Testis (tissue), 3 donors: ENCODE measurements around the gene CD74. TPM values are rescaled to one million over a fixed set of nuclear protein-coding genes. Genes with fewer than 3 reads are reported as not detected.
A peak's percentile ranks its signal among the peaks of the same experiment; 100 is the strongest.

Source experiments
- DNase-seq: peaks from one replicate; pipeline ENCODE4 v3.0.0-alpha.2; 2019
- H3K27ac ChIP-seq, 2 donors: fragments of 200-600 bp; sonication (generic); one replicate each; pipeline ENCODE4 v1.5.1; 2019
- H3K27me3 ChIP-seq: fragments of 200-600 bp; sonication (generic); one replicate; pipeline ENCODE4 v1.5.1; 2019
- H3K36me3 ChIP-seq: fragments of 200-600 bp; sonication (generic); one replicate; pipeline ENCODE4 v1.5.1; 2017; ENCODE audit warnings: low read depth; ENCODE audit errors: missing control alignments
- H3K4me1 ChIP-seq: fragments of 200-600 bp; sonication (generic); one replicate; pipeline ENCODE4 v1.5.1; 2019
- H3K4me3 ChIP-seq, 2 donors: fragments of 200-600 bp; sonication (generic); one replicate each; pipeline ENCODE4 v1.5.1; 2017 to 2019
- H3K9me3 ChIP-seq: fragments of 200-600 bp; sonication (generic); one replicate; pipeline ENCODE4 v1.5.1; 2017
- CTCF ChIP-seq, 3 experiments: fragments of 450-650 bp in 2 of 3; fragments of 200-600 bp in 1 of 3; sonication (generic) in 1 of 3; IDR thresholded peaks; one replicate each; pipeline ENCODE4 v1.5.1; 2016 to 2019; ENCODE audit warnings: antibody characterized with exemption in 3 of 3, mild to moderate bottlenecking in 2 of 3, moderate library complexity in 1 of 3
- POLR2A ChIP-seq: fragments of 450-650 bp; IDR thresholded peaks from one replicate; pipeline ENCODE4 v1.6.1; 2017; ENCODE audit warnings: antibody characterized with exemption, mild to moderate bottlenecking, moderate library complexity
- WGBS, 2 donors: methylation state at CpG; one replicate each; pipeline ENCODE4 v1.1.5; 2018; 5-methylcytosine and 5-hydroxymethylcytosine counted together
- intact Hi-C: fragments of 100-400 bp; cut with DNase I; formaldehyde crosslinking; loops from one replicate; pipeline ENCODE4 v1.15.1; 2023; ENCODE audit warnings: low total_unique reads
- polyA plus RNA-seq: library from polyadenylated mRNA; stranded (reverse); fragments of 350-450 nt; fragmentation: Illumina TruSeq; extraction: RNeasy Lipid Tissue Mini Kit (QIAGEN cat#74804); gene quantifications from one replicate; pipeline ENCODE4 v1.2.3, GENCODE V29; 2014; ENCODE audit warnings: low read depth, low replicate concordance; ENCODE audit not compliant: insufficient read depth
- total RNA-seq, 2 donors: library from RNA; depleted of rRNA; stranded (reverse); fragments of >200 nt; gene quantifications; one replicate each; pipeline ENCODE4 v1.2.3, GENCODE V29; 2016

The CD74 gene
- total and polyA plus RNA-seq, 3 donors from 2014 or later = 137 to 1,318 (median 223) TPM

- Histone ChIP-seq H3K27me3 (no peaks in the 10 kb centered on the region), H3K4me3 (no peak overlapping the region), H3K36me3 (no peaks in the 10 kb centered on the region), H3K27ac (no peak overlapping the region), H3K4me1 (no peaks in the 10 kb centered on the region), H3K9me3 (no peaks in the 10 kb centered on the region)
- intact Hi-C loops = no loop called here
- no peak for DNase-seq
- 91 to 94% methylated on average over 13 of the region's 13 CpGs for WGBS, 2 donors
- TF ChIP-seq POLR2A = no peak
- TF ChIP-seq CTCF (IDR thresholded peaks at IDR 0.05) = peak in 1 of 3 experiments; percentile 9
Observed at GRCh38 chr5:150397782-150398721, 14.7 kb downstream of the CD74 start.

- Histone ChIP-seq H3K27ac (no peak overlapping the region), H3K4me3 (no peak overlapping the region), H3K9me3 (no peaks in the 10 kb centered on the region), H3K36me3 (no peaks in the 10 kb centered on the region), H3K27me3 (no peaks in the 10 kb centered on the region), H3K4me1 (no peaks in the 10 kb centered on the region)
- no peak for DNase-seq
- TF ChIP-seq POLR2A = no peak
- TF ChIP-seq CTCF (IDR thresholded peaks at IDR 0.05) = no peak
- intact Hi-C loops = no loop called here
- 94 to 95% methylated on average over 13 to 14 of the region's 14 CpGs for WGBS, 2 donors
Observed at GRCh38 chr5:150397146-150397781, 15.4 kb downstream of the CD74 start.

- Histone ChIP-seq H3K27ac (no peak overlapping the region), H3K9me3 (no peaks in the 10 kb centered on the region), H3K4me1 (no peaks in the 10 kb centered on the region), H3K4me3 (no peak overlapping the region), H3K27me3 (no peaks in the 10 kb centered on the region), H3K36me3 (no peaks in the 10 kb centered on the region)
- 89 to 93% methylated on average over 7 of the region's 7 CpGs for WGBS, 2 donors
- intact Hi-C loops = no loop called here
- TF ChIP-seq CTCF (IDR thresholded peaks at IDR 0.05) = no peak
- no peak for TF ChIP-seq POLR2A
- DNase-seq = no peak
Observed at GRCh38 chr5:150396267-150396666, 16.4 kb downstream of the CD74 start.

GRCh38 chr5:150395688-150395975 is 17.1 kb downstream of the CD74 start:
- Histone ChIP-seq H3K4me3 (no peak overlapping the region), H3K27me3 (no peaks in the 10 kb centered on the region), H3K9me3 (no peaks in the 10 kb centered on the region), H3K36me3 (no peaks in the 10 kb centered on the region), H3K4me1 (no peaks in the 10 kb centered on the region), H3K27ac (no peak overlapping the region)
- WGBS, 2 donors = 85 to 89% methylated on average over 2 of the region's 2 CpGs
- DNase-seq = no peak
- no peak for TF ChIP-seq CTCF (IDR thresholded peaks at IDR 0.05)
- TF ChIP-seq POLR2A = no peak
- intact Hi-C loops = no loop called here
